GM19043 (cell line): Measurements from ENCODE around the gene NUP214.

Source experiments
- ATAC-seq: cut with Tn5 transposase; IDR thresholded peaks from one replicate; pipeline ENCODE4 v1.9.1; 2021; ENCODE audit warnings: low read depth; ENCODE audit not compliant: unreplicated experiment

NUP214 gene

GRCh38 chr9:131274674-131275331 is 149.4 kb downstream of the NUP214 start:
- ATAC-seq: no peak

DNA sequence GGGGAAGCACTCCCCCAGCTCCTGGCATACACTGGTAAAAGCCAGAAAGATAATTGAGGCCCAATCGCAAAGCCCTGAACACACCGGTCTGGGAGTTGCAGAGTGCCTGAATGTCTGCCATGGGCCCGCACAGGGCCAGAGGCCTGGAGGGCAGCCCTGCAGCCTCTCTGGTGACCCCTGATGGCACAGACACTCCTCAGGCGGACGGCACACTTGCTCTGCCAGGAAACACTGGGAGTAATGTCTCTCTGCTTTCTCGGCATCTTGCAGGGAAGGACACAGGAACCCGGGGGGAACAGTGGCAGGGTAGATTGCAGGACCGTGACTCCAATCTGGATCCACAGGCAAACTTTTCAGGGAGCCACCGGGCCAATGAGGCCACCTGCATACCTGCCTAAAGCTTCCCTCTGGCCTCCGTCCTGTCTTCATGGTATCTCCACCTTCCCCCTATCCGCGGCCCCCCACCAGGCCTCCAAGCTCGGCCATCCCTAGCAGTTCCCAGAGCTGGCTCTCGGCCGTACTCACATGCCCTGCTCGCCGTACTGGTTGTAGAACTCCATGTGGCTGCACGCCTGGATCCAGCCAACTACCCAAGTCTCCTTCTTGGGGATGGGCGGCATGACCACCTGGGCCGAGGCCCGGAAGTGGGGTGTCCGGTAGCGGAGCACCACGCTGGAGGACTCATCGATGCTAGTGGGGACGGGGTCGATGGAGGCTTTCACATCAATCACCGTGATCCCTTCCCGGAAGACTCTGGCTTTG is 150.1 kb downstream of the NUP214 start:
- no peak for ATAC-seq

- ATAC-seq: no peak
These were observed 150.9 kb downstream of the NUP214 start, which contains the start of gene FAM78A for GRCh38 chr9:131276094-131276888. FAM78A (minus strand) TSS chr9:131276510; CDS start chr9:131276179, 331 bp downstream.

DNA sequence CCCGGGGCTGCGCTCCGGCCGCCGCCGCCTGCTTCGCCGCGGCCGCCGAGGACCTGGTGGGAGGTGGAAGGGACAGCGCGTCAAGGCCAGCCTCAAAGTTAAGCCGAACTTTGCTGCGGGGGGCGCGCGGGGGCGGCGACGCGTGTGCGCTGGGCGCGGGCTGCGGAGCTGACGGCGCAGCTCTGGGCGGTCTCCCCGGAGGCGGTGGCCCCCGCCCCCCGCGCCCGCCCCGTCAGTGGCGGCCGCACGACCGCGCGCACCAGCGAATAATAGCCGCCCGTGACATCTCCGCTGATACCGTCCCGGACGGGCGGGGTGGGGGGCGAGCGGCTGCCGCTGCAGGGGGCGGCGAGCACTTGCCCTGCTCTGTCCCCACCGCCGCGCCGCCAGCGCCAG is 151.5 kb downstream of the NUP214 start:
- ATAC-seq: no peak

GRCh38 chr9:131277287-131277909 is 152.0 kb downstream of the NUP214 start:
- ATAC-seq: no peak

DNA sequence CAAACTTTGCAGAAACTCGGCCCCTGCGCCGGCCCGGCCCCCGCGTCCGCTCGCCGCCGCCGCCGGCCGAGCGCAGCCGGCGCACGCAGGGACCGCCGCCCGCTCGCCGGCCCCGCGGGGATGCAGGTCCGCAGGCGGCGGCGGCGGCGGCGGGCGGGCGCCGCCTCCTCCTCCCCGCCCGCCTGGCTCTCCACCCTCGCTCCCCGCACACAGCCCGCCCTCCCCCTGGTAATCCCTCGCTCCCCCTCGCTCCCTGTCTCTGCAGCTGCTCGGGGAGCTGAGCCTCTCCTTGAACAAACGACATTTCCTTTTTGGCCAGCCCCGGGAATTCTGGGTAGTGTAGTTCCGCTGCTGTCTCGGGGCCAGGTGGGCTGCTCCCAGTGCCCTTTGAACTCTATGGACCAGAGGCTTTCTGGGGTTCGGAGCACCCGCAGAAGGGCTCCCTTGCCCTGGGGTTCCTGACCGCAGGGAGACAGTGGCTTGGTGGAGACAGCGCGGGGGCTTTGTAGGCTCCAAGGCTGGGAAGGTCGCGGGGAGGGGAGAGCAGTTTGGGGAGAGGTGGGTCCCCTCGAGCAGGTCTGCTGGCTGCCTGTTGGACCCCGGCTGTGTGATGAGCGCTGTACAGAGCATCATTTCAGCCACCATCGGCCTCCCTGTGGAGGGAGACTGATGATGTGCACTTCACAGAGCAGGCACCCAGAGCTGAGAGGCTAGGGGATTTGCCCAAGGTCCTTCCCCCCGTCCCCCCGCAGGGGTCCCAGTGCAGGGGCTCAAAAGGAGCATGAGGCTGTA is 152.7 kb downstream of the NUP214 start:
- no peak for ATAC-seq

DNA sequence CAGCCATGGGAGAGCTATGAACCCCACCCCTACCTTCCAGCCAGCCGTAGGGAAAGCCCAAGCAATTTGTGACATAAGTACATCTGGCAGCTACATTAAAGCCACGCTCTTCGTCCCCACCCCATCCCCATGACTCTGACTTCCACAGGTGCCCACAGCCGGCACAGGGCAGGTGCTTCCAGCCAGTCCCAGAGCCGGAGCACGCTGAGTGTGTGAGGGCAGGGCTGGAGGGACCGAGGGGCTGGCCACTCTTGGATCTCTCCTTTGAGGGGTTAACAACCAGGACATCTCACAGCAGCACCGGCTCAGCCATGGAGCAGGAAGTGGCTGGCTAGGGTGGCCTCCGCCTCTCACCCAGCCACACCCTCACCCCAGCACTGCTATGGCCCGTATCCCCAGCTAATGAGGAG is 153.3 kb downstream of the NUP214 start:
- ATAC-seq: no peak

- no peak for ATAC-seq
These were observed 153.9 kb downstream of the NUP214 start for GRCh38 chr9:131279196-131279862.

- ATAC-seq: no peak
These were observed 154.6 kb downstream of the NUP214 start for GRCh38 chr9:131279863-131280570.

GRCh38 chr9:131280660-131281059 is 155.3 kb downstream of the NUP214 start:
- no peak for ATAC-seq

- no peak for ATAC-seq
These were observed 156.0 kb downstream of the NUP214 start for GRCh38 chr9:131281119-131281965.

GRCh38 chr9:131282175-131282574 is 156.8 kb downstream of the NUP214 start:
- ATAC-seq: no peak

DNA sequence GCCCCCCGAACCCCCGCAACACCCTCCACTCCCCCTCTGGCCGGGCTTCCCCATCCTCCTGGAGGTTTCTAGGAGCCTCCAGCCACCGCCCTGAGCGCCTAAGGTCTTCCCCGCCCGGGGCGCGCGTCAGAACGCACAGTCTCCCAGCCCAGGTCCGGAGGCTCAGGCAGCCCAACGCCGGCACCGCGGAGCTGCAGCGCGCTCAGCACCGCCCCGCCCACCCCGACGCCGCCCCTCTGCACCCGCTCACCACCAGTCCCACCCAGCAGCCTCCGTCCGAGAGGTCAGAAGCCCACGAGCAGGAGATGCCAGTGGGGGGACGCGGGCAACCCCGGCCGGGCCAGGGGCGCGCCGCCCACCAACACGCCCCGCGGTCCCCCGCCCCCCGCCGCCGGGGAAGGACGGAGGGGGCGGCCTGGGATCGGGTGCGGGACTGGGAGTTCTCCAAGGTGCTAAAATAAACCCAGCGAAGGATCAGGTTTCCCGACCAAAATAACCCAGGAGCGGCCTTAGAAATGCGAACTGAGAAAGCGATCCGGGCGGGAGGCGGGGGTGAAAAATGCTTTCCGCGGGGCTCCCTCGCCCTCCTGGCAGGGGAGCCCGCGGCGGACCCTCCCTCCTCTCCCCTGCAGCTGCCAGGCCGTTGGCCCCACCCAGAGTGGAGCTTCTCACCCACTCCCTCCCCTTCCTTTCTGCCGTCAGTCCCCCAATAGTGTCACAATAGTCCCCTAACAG is 157.5 kb downstream of the NUP214 start:
- ATAC-seq: no peak
